Measurements from ENCODE around the gene RORC.

DNA sequence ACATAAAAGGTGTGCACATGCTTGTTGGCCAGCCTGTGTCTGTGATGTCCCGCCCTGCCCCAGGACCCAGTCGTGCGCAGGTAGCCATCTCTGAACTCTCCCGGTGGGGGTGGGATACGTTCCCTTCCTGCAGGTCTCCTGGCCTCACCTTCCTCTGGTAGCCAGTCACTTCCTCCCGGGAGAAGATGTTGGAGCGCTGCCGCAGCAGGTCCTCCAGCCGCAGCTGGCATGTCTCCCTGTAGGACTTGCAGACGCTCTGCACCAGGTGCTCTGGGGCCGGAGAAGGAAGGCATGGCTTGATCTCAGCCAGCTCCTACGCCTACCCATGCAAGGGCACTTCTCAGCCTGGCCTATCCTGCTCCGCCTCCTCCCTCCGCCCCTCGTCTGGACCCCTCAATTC is 17.2 kb downstream of the RORC start:
- TF ChIP-seq, protein P1, sequence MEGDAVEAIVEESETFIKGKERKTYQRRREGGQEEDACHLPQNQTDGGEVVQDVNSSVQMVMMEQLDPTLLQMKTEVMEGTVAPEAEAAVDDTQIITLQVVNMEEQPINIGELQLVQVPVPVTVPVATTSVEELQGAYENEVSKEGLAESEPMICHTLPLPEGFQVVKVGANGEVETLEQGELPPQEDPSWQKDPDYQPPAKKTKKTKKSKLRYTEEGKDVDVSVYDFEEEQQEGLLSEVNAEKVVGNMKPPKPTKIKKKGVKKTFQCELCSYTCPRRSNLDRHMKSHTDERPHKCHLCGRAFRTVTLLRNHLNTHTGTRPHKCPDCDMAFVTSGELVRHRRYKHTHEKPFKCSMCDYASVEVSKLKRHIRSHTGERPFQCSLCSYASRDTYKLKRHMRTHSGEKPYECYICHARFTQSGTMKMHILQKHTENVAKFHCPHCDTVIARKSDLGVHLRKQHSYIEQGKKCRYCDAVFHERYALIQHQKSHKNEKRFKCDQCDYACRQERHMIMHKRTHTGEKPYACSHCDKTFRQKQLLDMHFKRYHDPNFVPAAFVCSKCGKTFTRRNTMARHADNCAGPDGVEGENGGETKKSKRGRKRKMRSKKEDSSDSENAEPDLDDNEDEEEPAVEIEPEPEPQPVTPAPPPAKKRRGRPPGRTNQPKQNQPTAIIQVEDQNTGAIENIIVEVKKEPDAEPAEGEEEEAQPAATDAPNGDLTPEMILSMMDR (conservative IDR thresholded peaks at IDR 0.05 in 1 of 2, IDR thresholded peaks at IDR 0.05 in 1 of 2; ENCODE audit: extremely low read depth in 1 of 2, insufficient read depth in 1 of 2, low read depth in 1 of 2, low read length in 2 of 2) = no peak
- TF ChIP-seq EZH2 (IDR thresholded peaks at IDR 0.05; ENCODE audit: borderline replicate concordance, low read length) = no peak
